HepG2 (cell line): Measurements from ENCODE around the gene NDOR1. TPM values are rescaled to one million over a fixed set of nuclear protein-coding genes. Genes with fewer than 3 reads are reported as not detected.
A peak's percentile ranks its signal among the peaks of the same experiment; 100 is the strongest.

Source experiments
- AHR ChIP-seq: IDR thresholded peaks from 2 replicates; pipeline ENCODE4 v1.6.1; 2018; ENCODE audit warnings: missing genetic modification reagents, missing compliant biosample characterization
- BORCS8-MEF2B ChIP-seq: sonication (generic); formaldehyde crosslinking; IDR thresholded peaks from 2 replicates; pipeline ENCODE4 v1.8.0; 2022; ENCODE audit warnings: mild to moderate bottlenecking, missing genetic modification reagents
- ELF4 ChIP-seq: sonication (generic); formaldehyde crosslinking; IDR thresholded peaks from 2 replicates; pipeline ENCODE4 v1.5.0; 2020; ENCODE audit warnings: missing genetic modification reagents, mild to moderate bottlenecking, moderate library complexity, borderline replicate concordance
- FLYWCH1 ChIP-seq: sonication (generic); formaldehyde crosslinking; IDR thresholded peaks from 2 replicates; pipeline ENCODE4 v1.8.1; 2023; ENCODE audit warnings: mild to moderate bottlenecking, missing genetic modification reagents
- FOXC1 ChIP-seq: sonication (generic); formaldehyde crosslinking; IDR thresholded peaks from 2 replicates; pipeline ENCODE4 v1.8.0; 2022; ENCODE audit warnings: mild to moderate bottlenecking, missing genetic modification reagents, borderline replicate concordance
- MEIS2 ChIP-seq: sonication (generic); formaldehyde crosslinking; IDR thresholded peaks from 2 replicates; pipeline ENCODE4 v1.9.0; 2021; ENCODE audit warnings: mild to moderate bottlenecking, missing genetic modification reagents
- MXD4 ChIP-seq: IDR thresholded peaks from 2 replicates; pipeline ENCODE4 v1.6.1; 2016; ENCODE audit warnings: mild to moderate bottlenecking, missing biosample characterization, missing genetic modification reagents
- NCOR1 ChIP-seq: fragments of 200-600 bp; sonication (generic); IDR thresholded peaks from 2 replicates; pipeline ENCODE4 v1.7.0; 2017; ENCODE audit warnings: antibody characterized with exemption, low read length, borderline replicate concordance
- POLR2A ChIP-seq, 2 experiments: IDR thresholded peaks; 2 replicates each; pipeline ENCODE4 v1.6.1; 2011; ENCODE audit warnings: low read depth in 2 of 2, low read length in 2 of 2, mild to moderate bottlenecking in 1 of 2, moderate library complexity in 1 of 2; ENCODE audit not compliant: insufficient read depth in 1 of 2
- RFX1 ChIP-seq: fragments of 450-650 bp; IDR thresholded peaks from 2 replicates; pipeline ENCODE4 v1.6.1; 2017
- SIX1 ChIP-seq: sonication (generic); formaldehyde crosslinking; IDR thresholded peaks from 2 replicates; pipeline ENCODE4 v1.4.0; 2020; ENCODE audit warnings: missing genetic modification reagents, borderline replicate concordance
- SP1 ChIP-seq, 2 experiments: fragments of 450-650 bp in 1 of 2; sonication (generic) in 1 of 2; formaldehyde crosslinking in 1 of 2; IDR thresholded peaks; 2 replicates each; pipeline versions ENCODE4 v1.4.0 to v1.6.1; 2016 to 2020; ENCODE audit warnings: missing genetic modification reagents in 1 of 2
- SP4 ChIP-seq: sonication (generic); formaldehyde crosslinking; IDR thresholded peaks from 2 replicates; pipeline ENCODE4 v1.8.1; 2023; ENCODE audit warnings: mild to moderate bottlenecking, missing genetic modification reagents
- ZBTB3 ChIP-seq: sonication (generic); formaldehyde crosslinking; IDR thresholded peaks from 2 replicates; pipeline ENCODE4 v1.4.0; 2020; ENCODE audit warnings: low read depth, mild to moderate bottlenecking, moderate library complexity, missing genetic modification reagents, borderline replicate concordance
- ZBTB7B ChIP-seq: sonication (generic); formaldehyde crosslinking; IDR thresholded peaks from 2 replicates; pipeline ENCODE4 v1.4.0; 2020; ENCODE audit warnings: missing genetic modification reagents
- ZFP37 ChIP-seq: sonication (generic); formaldehyde crosslinking; IDR thresholded peaks from 2 replicates; pipeline ENCODE4 v1.4.0; 2020; ENCODE audit warnings: missing genetic modification reagents, borderline replicate concordance
- ZNF670 ChIP-seq: sonication (generic); formaldehyde crosslinking; IDR thresholded peaks from 2 replicates; pipeline ENCODE4 v1.8.0; 2022; ENCODE audit warnings: mild to moderate bottlenecking, missing genetic modification reagents, borderline replicate concordance
- ZNF782 ChIP-seq: sonication (generic); formaldehyde crosslinking; IDR thresholded peaks from 2 replicates; pipeline ENCODE4 v1.4.0; 2020; ENCODE audit warnings: missing genetic modification reagents, mild to moderate bottlenecking, borderline replicate concordance
- polyA plus RNA-seq, 8 experiments: library from polyadenylated mRNA; depleted of rRNA in 3 of 8; stranded (reverse) in 7 of 8; unstranded in 1 of 8; fragments of >200 nt; fragmentation: Illumina TruSeq in 4 of 8; extraction: Trizol in 4 of 8; gene quantifications; 2 replicates each; pipeline versions ENCODE4 v1.2.1 to v1.2.3, GENCODE V29; 2011 to 2016; ENCODE audit warnings: low read depth in 4 of 8, missing spikeins in 1 of 8, mixed read lengths in 1 of 8; ENCODE audit not compliant: insufficient read depth in 1 of 8
- total RNA-seq, 5 experiments: library from RNA; depleted of rRNA; stranded (reverse); fragments of >200 nt; fragmentation: Illumina TruSeq; extraction: Trizol; gene quantifications; 2 replicates each; pipeline ENCODE4 v1.2.3, GENCODE V29; 2016; ENCODE audit warnings: low read depth in 1 of 5
- TF ChIP-seq, protein P1 (sequence below): sonication (generic); formaldehyde crosslinking; IDR thresholded peaks from 2 replicates; pipeline ENCODE4 v1.4.0; 2020; ENCODE audit warnings: missing genetic modification reagents, borderline replicate concordance
- TF ChIP-seq, protein P2 (sequence below): sonication (generic); formaldehyde crosslinking; IDR thresholded peaks from 2 replicates; pipeline ENCODE4 v1.8.1; 2023; ENCODE audit warnings: missing genetic modification reagents, mild to moderate bottlenecking, borderline replicate concordance
- TF ChIP-seq, protein P3 (sequence below): sonication (generic); formaldehyde crosslinking; IDR thresholded peaks from 2 replicates; pipeline ENCODE4 v1.5.1; 2020; ENCODE audit warnings: mild to moderate bottlenecking, missing genetic modification reagents, moderate library complexity

The NDOR1 gene
- total and polyA plus RNA-seq, 2 of the 13 experiments (the other 11 are each of a cell fraction or from before 2014, with no cell fraction given): 3.6 to 8.7 TPM

DNA sequence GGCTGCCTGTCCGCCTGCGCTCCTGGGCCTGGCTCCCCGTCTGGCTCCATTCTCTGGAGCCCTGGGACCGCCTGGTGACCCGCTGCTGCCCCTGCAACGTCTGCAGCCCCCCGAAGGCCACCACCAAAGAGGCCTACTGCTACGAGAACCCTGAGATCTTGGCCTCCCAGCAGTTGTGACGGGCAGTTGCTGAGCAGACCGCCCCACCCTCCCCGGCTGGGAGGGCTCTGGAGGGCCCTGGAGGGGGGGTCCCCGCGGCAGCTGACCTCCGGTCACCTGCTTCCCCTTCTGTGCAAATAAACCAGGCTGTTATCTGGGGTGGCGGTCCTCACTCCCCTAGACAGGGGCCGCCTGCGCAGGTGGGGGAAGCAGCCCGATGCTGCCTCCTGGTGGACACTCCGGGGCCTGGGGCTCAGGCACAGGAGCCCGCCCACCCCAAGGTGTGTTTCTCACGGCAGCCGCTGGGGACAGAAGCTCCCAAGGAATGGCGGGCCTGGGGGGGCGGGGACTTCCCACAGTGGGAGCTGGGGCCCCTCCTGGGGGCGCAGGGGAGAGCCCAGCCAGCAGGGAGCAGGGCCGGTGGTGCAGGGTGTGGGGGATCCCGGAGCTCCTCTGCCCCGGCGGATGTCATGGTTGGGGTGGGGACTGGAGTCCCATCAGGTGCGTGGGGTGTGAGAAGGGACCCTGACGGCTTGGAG lies 30.9 kb downstream of the NDOR1 start (continued):
- TF ChIP-seq, protein P1, sequence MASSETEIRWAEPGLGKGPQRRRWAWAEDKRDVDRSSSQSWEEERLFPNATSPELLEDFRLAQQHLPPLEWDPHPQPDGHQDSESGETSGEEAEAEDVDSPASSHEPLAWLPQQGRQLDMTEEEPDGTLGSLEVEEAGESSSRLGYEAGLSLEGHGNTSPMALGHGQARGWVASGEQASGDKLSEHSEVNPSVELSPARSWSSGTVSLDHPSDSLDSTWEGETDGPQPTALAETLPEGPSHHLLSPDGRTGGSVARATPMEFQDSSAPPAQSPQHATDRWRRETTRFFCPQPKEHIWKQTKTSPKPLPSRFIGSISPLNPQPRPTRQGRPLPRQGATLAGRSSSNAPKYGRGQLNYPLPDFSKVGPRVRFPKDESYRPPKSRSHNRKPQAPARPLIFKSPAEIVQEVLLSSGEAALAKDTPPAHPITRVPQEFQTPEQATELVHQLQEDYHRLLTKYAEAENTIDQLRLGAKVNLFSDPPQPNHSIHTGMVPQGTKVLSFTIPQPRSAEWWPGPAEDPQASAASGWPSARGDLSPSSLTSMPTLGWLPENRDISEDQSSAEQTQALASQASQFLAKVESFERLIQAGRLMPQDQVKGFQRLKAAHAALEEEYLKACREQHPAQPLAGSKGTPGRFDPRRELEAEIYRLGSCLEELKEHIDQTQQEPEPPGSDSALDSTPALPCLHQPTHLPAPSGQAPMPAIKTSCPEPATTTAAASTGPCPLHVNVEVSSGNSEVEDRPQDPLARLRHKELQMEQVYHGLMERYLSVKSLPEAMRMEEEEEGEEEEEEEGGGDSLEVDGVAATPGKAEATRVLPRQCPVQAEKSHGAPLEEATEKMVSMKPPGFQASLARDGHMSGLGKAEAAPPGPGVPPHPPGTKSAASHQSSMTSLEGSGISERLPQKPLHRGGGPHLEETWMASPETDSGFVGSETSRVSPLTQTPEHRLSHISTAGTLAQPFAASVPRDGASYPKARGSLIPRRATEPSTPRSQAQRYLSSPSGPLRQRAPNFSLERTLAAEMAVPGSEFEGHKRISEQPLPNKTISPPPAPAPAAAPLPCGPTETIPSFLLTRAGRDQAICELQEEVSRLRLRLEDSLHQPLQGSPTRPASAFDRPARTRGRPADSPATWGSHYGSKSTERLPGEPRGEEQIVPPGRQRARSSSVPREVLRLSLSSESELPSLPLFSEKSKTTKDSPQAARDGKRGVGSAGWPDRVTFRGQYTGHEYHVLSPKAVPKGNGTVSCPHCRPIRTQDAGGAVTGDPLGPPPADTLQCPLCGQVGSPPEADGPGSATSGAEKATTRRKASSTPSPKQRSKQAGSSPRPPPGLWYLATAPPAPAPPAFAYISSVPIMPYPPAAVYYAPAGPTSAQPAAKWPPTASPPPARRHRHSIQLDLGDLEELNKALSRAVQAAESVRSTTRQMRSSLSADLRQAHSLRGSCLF (CRISPR knock-in tag): no peak
- peak; percentile 67; the same call in 1 of the 2 replicates for TF ChIP-seq MXD4 (CRISPR knock-in tag)
- TF ChIP-seq NCOR1: peak; percentile 23; the same call in 1 of the 2 replicates
- TF ChIP-seq FOXC1: peak; percentile 76
- TF ChIP-seq RFX1: no peak
- no peak for TF ChIP-seq FLYWCH1 (CRISPR knock-in tag)
- TF ChIP-seq AHR (CRISPR knock-in tag): no peak; the same call in 1 of the 2 replicates
- no peak for TF ChIP-seq ZBTB3 (CRISPR knock-in tag)
- TF ChIP-seq, protein P2, sequence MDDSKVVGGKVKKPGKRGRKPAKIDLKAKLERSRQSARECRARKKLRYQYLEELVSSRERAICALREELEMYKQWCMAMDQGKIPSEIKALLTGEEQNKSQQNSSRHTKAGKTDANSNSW: no peak
- TF ChIP-seq MEIS2: peak; percentile 22; the same call in 1 of the 2 replicates
- no peak for TF ChIP-seq ZNF670
- 0 out of 2 replicates have a peak, but pooled peaks have one; percentile 20 for TF ChIP-seq BORCS8-MEF2B (CRISPR knock-in tag)
- no peak; the same call in 1 of the 2 replicates for TF ChIP-seq ZNF782
- TF ChIP-seq ZFP37 (CRISPR knock-in tag): no peak
- no peak for TF ChIP-seq ELF4 (CRISPR knock-in tag)
- peak; percentile 65 for TF ChIP-seq SP4
- no peak for TF ChIP-seq SP1 (IDR thresholded peaks at IDR 0.05)
- peak; percentile 80 for TF ChIP-seq SP1 (CRISPR knock-in tag; IDR thresholded peaks at IDR 0.05)
- TF ChIP-seq, protein P3, sequence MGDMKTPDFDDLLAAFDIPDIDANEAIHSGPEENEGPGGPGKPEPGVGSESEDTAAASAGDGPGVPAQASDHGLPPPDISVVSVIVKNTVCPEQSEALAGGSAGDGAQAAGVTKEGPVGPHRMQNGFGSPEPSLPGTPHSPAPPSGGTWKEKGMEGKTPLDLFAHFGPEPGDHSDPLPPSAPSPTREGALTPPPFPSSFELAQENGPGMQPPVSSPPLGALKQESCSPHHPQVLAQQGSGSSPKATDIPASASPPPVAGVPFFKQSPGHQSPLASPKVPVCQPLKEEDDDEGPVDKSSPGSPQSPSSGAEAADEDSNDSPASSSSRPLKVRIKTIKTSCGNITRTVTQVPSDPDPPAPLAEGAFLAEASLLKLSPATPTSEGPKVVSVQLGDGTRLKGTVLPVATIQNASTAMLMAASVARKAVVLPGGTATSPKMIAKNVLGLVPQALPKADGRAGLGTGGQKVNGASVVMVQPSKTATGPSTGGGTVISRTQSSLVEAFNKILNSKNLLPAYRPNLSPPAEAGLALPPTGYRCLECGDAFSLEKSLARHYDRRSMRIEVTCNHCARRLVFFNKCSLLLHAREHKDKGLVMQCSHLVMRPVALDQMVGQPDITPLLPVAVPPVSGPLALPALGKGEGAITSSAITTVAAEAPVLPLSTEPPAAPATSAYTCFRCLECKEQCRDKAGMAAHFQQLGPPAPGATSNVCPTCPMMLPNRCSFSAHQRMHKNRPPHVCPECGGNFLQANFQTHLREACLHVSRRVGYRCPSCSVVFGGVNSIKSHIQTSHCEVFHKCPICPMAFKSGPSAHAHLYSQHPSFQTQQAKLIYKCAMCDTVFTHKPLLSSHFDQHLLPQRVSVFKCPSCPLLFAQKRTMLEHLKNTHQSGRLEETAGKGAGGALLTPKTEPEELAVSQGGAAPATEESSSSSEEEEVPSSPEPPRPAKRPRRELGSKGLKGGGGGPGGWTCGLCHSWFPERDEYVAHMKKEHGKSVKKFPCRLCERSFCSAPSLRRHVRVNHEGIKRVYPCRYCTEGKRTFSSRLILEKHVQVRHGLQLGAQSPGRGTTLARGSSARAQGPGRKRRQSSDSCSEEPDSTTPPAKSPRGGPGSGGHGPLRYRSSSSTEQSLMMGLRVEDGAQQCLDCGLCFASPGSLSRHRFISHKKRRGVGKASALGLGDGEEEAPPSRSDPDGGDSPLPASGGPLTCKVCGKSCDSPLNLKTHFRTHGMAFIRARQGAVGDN (CRISPR knock-in tag): peak; percentile 61
- TF ChIP-seq POLR2A (IDR thresholded peaks at IDR 0.05; ENCODE audit: insufficient read depth in 1 of 2, low read depth in 2 of 2, low read length in 2 of 2): no peak
- no peak for TF ChIP-seq SIX1 (CRISPR knock-in tag)
- peak; percentile 89 for TF ChIP-seq ZBTB7B (CRISPR knock-in tag)
